Coronary artery (tissue), 2 donors: Measurements from ENCODE around the gene SLC38A5.
"Not testable (repeated sequence)": the region's sequence is repeated elsewhere in the genome, so short reads cannot be mapped to it uniquely, and the experiment has no call there.

Experiments used
- DNase-seq: peaks from one replicate; pipeline ENCODE4 v3.0.0-alpha.2; 2017; ENCODE audit warnings: low spot score
- H3K27ac ChIP-seq, 2 donors: fragments of 200-600 bp; sonication (generic); one replicate each; pipeline ENCODE4 v1.5.1; 2016 to 2019
- H3K4me3 ChIP-seq: fragments of 200-600 bp; sonication (generic); 2 replicates; pipeline ENCODE4 v1.5.1; 2016; ENCODE audit warnings: mild to moderate bottlenecking, moderate library complexity
- TF ChIP-seq, protein P1 (sequence below): fragments of 200-600 bp; sonication (generic); IDR thresholded peaks from one replicate; pipeline ENCODE4 v1.5.1; 2019; ENCODE audit warnings: antibody characterized with exemption

SLC38A5 gene

DNA sequence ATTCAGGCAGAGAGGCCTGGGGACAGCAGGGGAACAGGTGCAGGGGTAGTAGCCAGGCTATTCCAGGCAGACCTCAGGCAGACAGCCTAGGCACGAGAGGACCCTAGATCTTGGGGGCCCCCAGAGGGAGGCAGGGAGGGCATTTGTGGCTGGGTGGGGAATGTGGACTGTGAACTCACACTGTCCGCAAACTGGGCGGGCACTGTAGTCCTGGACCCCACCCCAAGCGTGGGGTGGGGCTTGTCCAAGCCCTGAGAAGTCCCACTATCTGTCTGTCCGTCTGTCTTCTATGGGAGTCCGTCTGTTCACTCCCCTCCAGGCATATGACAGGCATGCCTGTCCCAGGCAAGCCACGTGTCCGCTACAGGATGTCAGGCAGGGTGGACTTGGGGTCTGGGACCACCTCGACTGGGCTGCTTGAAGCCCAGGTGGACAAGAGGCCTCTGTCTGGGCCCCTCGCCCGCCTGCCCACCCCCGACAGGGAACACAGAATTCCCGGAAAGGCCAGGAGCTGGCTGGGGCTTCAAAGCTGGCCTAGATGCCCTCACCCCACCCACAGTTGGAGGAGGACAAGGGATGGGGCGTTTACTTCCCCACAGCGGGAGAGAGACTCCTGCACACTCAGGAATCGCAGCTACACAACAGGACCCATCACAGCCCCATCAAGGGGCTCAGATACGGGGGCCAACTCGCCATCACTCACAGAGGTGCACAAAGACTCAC lies at the start of gene SLC38A5:
Gene SLC38A5, minus strand, starts transcription at position 151 of the 723 bp plus-strand sequence. CDS start 2,336 bp downstream, outside the sequence.
- TF ChIP-seq, protein P1, sequence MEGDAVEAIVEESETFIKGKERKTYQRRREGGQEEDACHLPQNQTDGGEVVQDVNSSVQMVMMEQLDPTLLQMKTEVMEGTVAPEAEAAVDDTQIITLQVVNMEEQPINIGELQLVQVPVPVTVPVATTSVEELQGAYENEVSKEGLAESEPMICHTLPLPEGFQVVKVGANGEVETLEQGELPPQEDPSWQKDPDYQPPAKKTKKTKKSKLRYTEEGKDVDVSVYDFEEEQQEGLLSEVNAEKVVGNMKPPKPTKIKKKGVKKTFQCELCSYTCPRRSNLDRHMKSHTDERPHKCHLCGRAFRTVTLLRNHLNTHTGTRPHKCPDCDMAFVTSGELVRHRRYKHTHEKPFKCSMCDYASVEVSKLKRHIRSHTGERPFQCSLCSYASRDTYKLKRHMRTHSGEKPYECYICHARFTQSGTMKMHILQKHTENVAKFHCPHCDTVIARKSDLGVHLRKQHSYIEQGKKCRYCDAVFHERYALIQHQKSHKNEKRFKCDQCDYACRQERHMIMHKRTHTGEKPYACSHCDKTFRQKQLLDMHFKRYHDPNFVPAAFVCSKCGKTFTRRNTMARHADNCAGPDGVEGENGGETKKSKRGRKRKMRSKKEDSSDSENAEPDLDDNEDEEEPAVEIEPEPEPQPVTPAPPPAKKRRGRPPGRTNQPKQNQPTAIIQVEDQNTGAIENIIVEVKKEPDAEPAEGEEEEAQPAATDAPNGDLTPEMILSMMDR = no peak
- no peak for DNase-seq
- H3K27ac ChIP-seq = no peak within 1 kb of the TSS

DNA sequence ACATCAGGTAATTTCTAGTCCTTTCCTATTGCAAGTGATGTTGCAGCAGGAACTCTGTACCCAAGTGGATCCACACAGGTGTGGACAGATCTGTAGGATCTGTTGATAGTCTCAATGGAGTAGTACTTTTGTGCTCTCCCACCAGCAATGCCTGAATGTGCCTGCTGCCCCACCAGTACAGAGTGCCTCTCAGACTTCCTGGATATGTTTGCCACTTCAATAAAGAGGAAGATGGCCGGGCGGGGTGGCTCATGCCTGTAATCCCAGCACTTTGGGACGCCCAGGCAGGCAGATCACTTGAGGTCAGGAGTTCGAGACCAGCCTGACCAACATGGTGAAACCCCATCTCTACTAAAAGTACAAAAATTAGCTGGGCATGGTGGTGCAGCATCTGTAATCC lies 49.4 kb upstream of the SLC38A5 start:
- DNase-seq, H3K4me3 ChIP-seq, H3K27ac ChIP-seq: not testable (repeated sequence)

More for the DNA sequence above, at the start of gene SLC38A5:
- peak within 1 kb of the TSS; percentile 59 for H3K4me3 ChIP-seq

- TF ChIP-seq, protein P1 = no peak
- Histone ChIP-seq H3K27ac (no peak overlapping the region), H3K4me3 (no peak overlapping the region)
- no peak for DNase-seq
These were observed 46.9 kb upstream of the SLC38A5 start for GRCh38 chrX:48516987-48517386.

GRCh38 chrX:48516285-48516684 lies 46.2 kb upstream of the SLC38A5 start:
- no peak for DNase-seq
- Histone ChIP-seq H3K4me3 (no peak overlapping the region), H3K27ac (no peak overlapping the region)
- TF ChIP-seq, protein P1 = no peak

GRCh38 chrX:48515842-48516241 lies 45.8 kb upstream of the SLC38A5 start:
- no peak overlapping the region for H3K4me3 ChIP-seq
- no peak for DNase-seq
- TF ChIP-seq, protein P1 = no peak
- H3K27ac ChIP-seq = no peak overlapping the region

GRCh38 chrX:48514868-48515460 lies 44.9 kb upstream of the SLC38A5 start:
- TF ChIP-seq, protein P1 = no peak
- DNase-seq = no peak
- H3K4me3 ChIP-seq = no peak overlapping the region
- H3K27ac ChIP-seq = no peak overlapping the region

- DNase-seq = no peak
- TF ChIP-seq, protein P1 = no peak
- H3K4me3 ChIP-seq = no peak overlapping the region
- no peak overlapping the region for H3K27ac ChIP-seq
These were observed 44.2 kb upstream of the SLC38A5 start for GRCh38 chrX:48514126-48514806.
